ENCODE results near the gene GLUD1. TPM values are rescaled to one million over a fixed set of nuclear protein-coding genes. Genes with fewer than 3 reads are reported as not detected.
"Not testable (repeated sequence)": the region's sequence is repeated elsewhere in the genome, so short reads cannot be mapped to it uniquely, and the experiment has no call there.

Gene GLUD1
- 157 TPM for total RNA-seq

GRCh38 chr10:87094373-87095235 is at the start of gene GLUD1, which contains the start of gene SHLD2:
Gene GLUD1 (minus strand): TSS chr10:87094843. CDS start chr10:87094769, 74 bp downstream.
Gene SHLD2 (plus strand): TSS chr10:87095206. CDS start chr10:87151355, 56,149 bp downstream.
- peak; percentile 92 for DNase-seq (ENCODE audit: low spot score)

DNA sequence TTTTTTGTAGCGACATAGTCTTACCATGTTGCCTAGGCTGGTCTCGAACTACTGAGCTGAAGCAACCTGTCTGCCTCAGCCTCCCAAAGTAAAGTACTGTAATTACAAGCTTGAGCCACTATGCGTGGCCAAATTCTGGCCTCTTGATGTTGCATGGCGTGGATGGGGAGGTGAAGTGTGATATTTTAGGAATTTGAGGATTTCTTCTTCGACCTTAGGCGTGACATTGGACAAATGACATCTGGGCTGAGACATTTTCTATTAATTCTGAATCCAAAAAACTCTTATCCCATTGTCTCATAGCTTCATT is 48.4 kb upstream of the GLUD1 start:
- not testable (repeated sequence) for DNase-seq (ENCODE audit: low spot score)

GRCh38 chr10:87142230-87143108 is 47.8 kb upstream of the GLUD1 start:
- DNase-seq (ENCODE audit: low spot score): not testable (repeated sequence)

DNA sequence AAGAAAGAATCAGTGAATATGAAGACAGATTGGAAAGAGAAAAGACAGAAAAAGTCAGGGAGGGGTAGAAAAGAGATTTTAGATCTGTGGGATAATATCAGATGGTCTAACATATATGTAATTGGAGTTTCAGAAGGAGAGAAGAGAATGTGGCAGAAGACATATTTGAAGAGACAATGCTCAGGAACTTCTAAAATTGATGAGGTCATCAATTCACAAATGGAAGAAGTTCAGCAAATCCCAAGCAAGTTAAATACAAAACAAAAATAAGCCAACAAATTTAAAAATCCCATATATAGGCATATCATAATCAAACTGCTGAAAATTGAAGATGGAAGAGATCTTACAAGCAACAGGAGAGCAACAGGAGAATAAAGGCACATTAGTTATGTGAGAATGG is 42.8 kb upstream of the GLUD1 start:
- DNase-seq (ENCODE audit: low spot score): not testable (repeated sequence)

DNA sequence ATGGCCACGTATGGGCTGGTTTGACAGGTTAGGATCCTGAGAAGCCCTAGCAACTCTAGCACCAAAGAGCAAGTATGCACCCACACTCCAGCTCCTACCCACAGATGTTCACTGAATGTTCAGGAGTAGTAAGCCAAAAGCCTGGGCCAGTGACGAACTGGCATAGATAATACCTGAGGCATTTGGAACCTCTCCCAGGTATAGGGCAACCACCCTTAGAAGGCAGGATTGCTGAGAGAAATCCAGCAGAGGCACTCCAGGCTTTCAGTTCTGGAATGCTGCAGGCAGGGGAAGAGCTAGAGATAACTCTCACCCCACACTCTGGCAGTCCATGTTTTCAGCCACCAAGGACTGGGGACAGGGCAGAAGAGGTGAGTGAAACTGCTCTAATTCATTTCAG is 39.8 kb upstream of the GLUD1 start:
- not testable (repeated sequence) for DNase-seq (ENCODE audit: low spot score)

DNA sequence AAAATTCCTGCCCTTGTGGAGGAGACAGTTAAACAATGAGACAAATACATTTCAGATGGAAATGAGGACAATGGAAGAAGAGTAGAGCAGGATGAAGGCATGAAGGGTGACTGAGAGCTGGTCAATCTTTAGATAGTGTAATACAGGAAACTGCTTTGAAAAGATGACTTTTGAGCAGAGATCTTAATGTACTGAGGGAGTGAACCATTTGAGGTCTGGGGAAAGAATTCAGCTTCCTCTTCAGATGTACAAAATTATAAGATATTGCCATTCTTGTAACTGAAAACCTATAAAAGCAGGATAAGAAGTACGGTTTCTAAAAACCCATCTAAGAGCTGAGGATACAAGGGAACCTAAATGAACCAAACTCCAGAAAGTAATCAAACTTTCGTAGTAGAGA is 39.3 kb upstream of the GLUD1 start:
- not testable (repeated sequence) for DNase-seq (ENCODE audit: low spot score)

GRCh38 chr10:87132176-87132575 is 37.5 kb upstream of the GLUD1 start:
- not testable (repeated sequence) for DNase-seq (ENCODE audit: low spot score)

DNA sequence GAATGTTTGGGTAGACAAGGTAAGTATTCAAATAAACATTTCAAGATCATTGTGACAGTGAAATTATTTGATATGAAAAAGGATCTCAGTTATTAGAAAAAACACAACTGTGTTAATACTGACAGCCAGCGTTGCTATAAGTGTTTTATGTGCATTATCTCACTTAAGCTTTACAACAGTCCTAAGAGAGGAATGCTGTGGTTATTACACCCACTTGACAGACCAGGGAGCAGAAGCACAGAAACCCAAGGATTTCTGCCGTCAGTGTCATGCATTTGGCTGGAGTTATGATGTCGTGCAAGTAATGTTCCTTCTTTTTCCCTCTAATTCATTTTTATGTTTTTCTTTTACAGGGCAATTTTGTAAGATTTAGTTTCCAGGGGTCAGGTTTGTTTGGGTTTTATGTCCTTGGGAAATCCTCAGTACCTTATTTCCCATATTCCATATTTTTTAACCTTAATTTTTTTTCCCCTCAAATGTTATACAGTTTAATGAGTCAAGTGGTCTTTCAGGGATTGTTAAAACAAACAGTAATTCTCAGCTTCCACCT is 33.0 kb upstream of the GLUD1 start:
- not testable (repeated sequence) for DNase-seq (ENCODE audit: low spot score)

DNA sequence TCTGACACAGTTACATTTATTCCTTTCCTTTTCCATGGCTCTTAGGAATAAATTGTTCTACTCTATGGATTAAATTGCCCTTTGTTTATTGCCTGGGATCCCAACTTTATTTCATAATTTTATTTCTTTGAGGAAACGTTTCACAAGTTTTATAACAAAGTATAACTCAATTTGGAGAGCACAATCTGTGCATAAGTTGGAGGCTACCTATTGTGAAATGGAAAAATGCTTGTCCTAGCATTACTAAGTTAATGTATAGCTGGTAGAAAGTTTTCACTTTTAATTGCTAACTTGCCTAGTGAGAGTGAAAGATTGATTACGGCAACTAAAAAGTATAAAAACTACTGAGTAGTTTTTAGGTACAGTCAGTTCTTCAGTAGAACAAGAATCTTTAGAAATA is 32.4 kb upstream of the GLUD1 start:
- DNase-seq (ENCODE audit: low spot score): not testable (repeated sequence)

DNA sequence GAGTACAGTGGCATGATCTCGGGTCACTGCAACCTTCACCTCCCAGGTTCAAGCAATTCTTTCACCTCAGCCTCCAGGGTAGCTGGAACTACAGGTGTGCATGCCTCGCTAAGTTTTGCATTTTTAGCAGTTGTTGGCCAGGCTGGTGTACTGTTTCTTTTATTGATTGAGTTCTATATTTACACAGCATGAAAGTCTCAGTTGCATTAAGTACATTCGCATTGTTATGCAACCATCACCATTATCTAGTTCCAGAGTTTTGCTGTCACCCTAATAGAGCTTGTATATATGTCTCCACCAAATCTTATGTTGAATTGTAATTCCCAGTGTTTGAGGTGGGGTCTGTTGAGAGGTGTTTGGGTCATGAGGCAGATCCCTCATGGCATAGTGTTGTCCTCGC is 28.7 kb upstream of the GLUD1 start:
- DNase-seq (ENCODE audit: low spot score): not testable (repeated sequence)

DNA sequence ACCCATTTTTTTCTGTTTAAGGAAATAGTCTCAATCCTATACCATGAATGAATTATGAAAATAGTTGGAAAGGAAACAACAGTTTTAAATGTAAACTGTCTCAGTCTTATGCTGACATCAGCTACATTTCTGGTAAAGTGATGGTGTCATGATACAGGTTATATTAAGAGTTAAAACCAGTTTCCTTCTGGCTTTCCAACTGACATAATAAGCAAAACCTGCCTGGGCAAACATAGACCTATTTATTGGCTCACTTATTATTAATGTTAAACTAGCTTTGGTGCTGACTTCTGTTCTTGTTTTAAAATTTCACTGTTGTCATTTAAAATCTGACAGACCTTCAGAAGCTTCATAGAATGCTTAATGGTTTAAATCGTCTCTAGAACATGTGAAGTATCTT is 24.4 kb upstream of the GLUD1 start:
- DNase-seq (ENCODE audit: low spot score): not testable (repeated sequence)

DNA sequence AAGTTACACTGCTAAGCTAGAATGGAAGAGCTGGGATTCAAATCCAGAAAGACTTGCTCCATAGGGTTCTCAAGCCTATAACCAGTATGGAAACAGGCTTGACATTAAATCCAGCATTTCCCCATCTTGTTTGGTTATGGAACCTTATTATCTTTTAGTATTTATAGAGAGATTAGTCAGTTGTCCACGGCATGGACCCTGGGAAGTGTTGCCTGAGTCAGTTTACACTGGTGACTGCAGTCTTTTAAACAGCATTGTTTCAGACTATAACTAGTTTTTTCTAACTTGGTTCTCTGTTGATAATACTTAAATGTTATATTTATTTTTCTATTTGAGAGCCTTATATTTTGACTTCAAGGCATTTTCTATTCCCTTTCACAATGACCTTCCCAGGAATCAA is 23.5 kb upstream of the GLUD1 start:
- not testable (repeated sequence) for DNase-seq (ENCODE audit: low spot score)

GRCh38 chr10:87105446-87106124 is 10.9 kb upstream of the GLUD1 start:
- DNase-seq (ENCODE audit: low spot score): no peak

GRCh38 chr10:87104727-87105126 is 10.1 kb upstream of the GLUD1 start:
- DNase-seq (ENCODE audit: low spot score): not testable (repeated sequence)

- DNase-seq (ENCODE audit: low spot score): no peak
Observed at GRCh38 chr10:87101996-87102395, 7.4 kb upstream of the GLUD1 start.

DNA sequence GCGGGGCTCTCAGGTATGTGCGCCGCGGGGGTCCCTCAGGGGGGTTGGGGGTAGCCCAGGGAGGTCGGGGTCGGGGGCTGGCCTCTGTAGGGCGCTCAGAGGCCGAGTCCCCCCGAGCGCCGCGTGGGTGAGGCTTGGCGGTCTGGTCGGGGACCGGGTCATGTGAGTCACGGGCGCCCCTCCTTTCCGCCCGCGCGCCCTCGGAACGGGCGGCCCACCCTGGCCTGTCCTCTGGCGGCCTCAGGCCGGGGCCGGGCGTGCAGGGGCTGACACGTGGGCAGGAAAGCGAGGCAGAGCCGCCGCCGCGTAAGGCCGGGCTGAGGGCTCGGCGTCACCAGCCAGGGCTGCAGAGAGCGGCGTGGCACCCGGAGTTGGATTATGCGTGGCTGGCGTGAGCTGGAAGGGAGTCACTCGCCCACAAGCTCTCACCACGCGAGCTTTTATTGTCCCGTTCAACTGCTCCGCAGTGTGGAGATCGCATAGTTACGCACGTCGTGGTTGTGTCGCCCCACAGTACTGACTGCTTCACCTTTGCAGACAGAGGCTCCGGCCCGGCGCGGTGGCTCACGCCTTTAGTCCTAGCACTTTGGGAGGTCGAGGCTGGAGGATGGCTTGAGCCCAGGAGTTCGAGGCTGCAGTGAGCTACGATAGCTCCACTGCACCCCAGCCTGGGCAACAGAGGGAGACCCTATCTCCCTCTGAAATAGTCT is 748 bp upstream of the GLUD1 start:
- peak; percentile 83 for DNase-seq (ENCODE audit: low spot score)

GRCh38 chr10:87093632-87094372 is 841 bp downstream of the GLUD1 start:
- peak; percentile 74 for DNase-seq (ENCODE audit: low spot score)

GRCh38 chr10:87092861-87093631 is 1.6 kb downstream of the GLUD1 start:
- no peak for DNase-seq (ENCODE audit: low spot score)

DNA sequence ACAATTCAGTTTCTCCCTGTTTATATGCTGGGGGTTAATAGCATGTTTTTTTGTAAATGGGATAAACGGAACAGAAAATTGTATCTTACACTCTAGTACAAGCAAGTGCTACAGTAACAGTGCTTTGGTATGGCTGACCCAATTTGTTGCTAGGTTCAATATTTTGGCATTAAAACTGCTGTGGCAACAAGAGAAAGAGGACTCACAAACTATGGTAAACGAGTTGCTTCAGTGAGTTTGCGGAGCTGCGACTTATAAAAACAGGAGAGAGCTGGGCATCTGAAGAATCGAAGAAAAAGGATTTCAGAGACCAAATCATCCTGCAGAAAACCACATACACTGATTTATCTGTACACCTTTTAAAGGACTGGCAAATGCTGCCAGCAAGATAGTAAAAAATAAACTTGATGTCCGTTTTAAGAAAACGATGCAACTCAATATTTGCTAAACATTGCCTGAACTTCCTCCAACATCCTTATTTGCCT is 2.2 kb downstream of the GLUD1 start:
- no peak for DNase-seq (ENCODE audit: low spot score)
